Measurements from ENCODE around the gene KRTCAP2.
A peak's percentile ranks its signal among the peaks of the same experiment; 100 is the strongest.
"Not testable (repeated sequence)": the region's sequence is repeated elsewhere in the genome, so short reads cannot be mapped to it uniquely, and the experiment has no call there.

Gene KRTCAP2

GRCh38 chr1:155158991-155159390, 14.1 kb downstream of the KRTCAP2 start:
- DNase-seq (ENCODE audit: extremely low read depth, insufficient read length) = no peak
- no peak for TF ChIP-seq CTCF (IDR thresholded peaks at IDR 0.05; ENCODE audit: insufficient read depth, low read length, poor library complexity, severe bottlenecking)

GRCh38 chr1:155155996-155156643, 17.0 kb downstream of the KRTCAP2 start:
- not testable (repeated sequence) for H3K4me3 ChIP-seq (replicated peaks; ENCODE audit: low read depth, low read length); H3K27me3 ChIP-seq (replicated peaks; ENCODE audit: control insufficient read depth, insufficient read depth, low read length); H3K36me3 ChIP-seq (ENCODE audit: control insufficient read depth, insufficient read depth, low read length); DNase-seq (ENCODE audit: extremely low read depth, insufficient read length)

More at GRCh38 chr1:155158991-155159390, 14.1 kb downstream of the KRTCAP2 start:
- H3K4me3 ChIP-seq (replicated peaks; ENCODE audit: low read depth, low read length) = no peak overlapping the region
- no peaks in the 10 kb centered on the region; the same call in 1 of the 2 replicates for H3K27me3 ChIP-seq (replicated peaks; ENCODE audit: control insufficient read depth, insufficient read depth, low read length)
- H3K36me3 ChIP-seq (ENCODE audit: control insufficient read depth, insufficient read depth, low read length) = no peaks in the 10 kb centered on the region

GRCh38 chr1:155145491-155145890, 27.6 kb downstream of the KRTCAP2 start:
- no peaks in the 10 kb centered on the region for H3K36me3 ChIP-seq (ENCODE audit: control insufficient read depth, insufficient read depth, low read length)
- H3K27me3 ChIP-seq (replicated peaks; ENCODE audit: control insufficient read depth, insufficient read depth, low read length) = no peaks in the 10 kb centered on the region
- no peak overlapping the region for H3K4me3 ChIP-seq (replicated peaks; ENCODE audit: low read depth, low read length)
- DNase-seq (ENCODE audit: extremely low read depth, insufficient read length) = no peak
- no peak for TF ChIP-seq CTCF (IDR thresholded peaks at IDR 0.05; ENCODE audit: insufficient read depth, low read length, poor library complexity, severe bottlenecking)

GRCh38 chr1:155141749-155142148, 31.4 kb downstream of the KRTCAP2 start:
- Histone ChIP-seq H3K27me3 (replicated peaks; ENCODE audit: control insufficient read depth, insufficient read depth, low read length) (no peaks in the 10 kb centered on the region), H3K36me3 (ENCODE audit: control insufficient read depth, insufficient read depth, low read length) (peaks cover 9% of the 10 kb centered on the region), H3K4me3 (replicated peaks; ENCODE audit: low read depth, low read length) (no peak overlapping the region)
- TF ChIP-seq CTCF (IDR thresholded peaks at IDR 0.05; ENCODE audit: insufficient read depth, low read length, poor library complexity, severe bottlenecking) = no peak
- DNase-seq (ENCODE audit: extremely low read depth, insufficient read length) = no peak

- Histone ChIP-seq H3K27me3 (replicated peaks; ENCODE audit: control insufficient read depth, insufficient read depth, low read length) (no peaks in the 10 kb centered on the region), H3K36me3 (ENCODE audit: control insufficient read depth, insufficient read depth, low read length) (peaks cover 9% of the 10 kb centered on the region), H3K4me3 (replicated peaks; ENCODE audit: low read depth, low read length) (peak overlapping the region; percentile 84; the same call in 1 of the 2 replicates)
- no peak for TF ChIP-seq CTCF (IDR thresholded peaks at IDR 0.05; ENCODE audit: insufficient read depth, low read length, poor library complexity, severe bottlenecking)
- no peak for DNase-seq (ENCODE audit: extremely low read depth, insufficient read length)
Observed at GRCh38 chr1:155140630-155140953, 32.5 kb downstream of the KRTCAP2 start.

GRCh38 chr1:155139895-155140629, 33.0 kb downstream of the KRTCAP2 start, which contains the start of gene DPM3:
Gene DPM3 (minus strand): TSS chr1:155140531. CDS start chr1:155140240, 291 bp downstream.
- TF ChIP-seq CTCF (IDR thresholded peaks at IDR 0.05; ENCODE audit: insufficient read depth, low read length, poor library complexity, severe bottlenecking) = no peak
- peak within 1 kb of the TSS; percentile 84 for H3K4me3 ChIP-seq (replicated peaks; ENCODE audit: low read depth, low read length)
- DNase-seq (ENCODE audit: extremely low read depth, insufficient read length) = peak; percentile 82
- H3K27me3 ChIP-seq (replicated peaks; ENCODE audit: control insufficient read depth, insufficient read depth, low read length) = no peaks in the 10 kb centered on the region
- H3K36me3 ChIP-seq (ENCODE audit: control insufficient read depth, insufficient read depth, low read length) = peaks cover 9% of the 10 kb centered on the region

All from GM06990 (cell line).